Mucosa of descending colon (tissue), 3 donors: ENCODE measurements around the gene LARGE2. TPM values are rescaled to one million over a fixed set of nuclear protein-coding genes. Genes with fewer than 3 reads are reported as not detected.

Source experiments
- ATAC-seq: fragments of 200-7000 bp; cut with Tn5 transposase; one replicate; pipeline ENCODE4 v1.9.1; 2020; ENCODE audit warnings: mild to moderate bottlenecking, moderate library complexity
- DNase-seq, 3 donors: peaks; one replicate each; pipeline ENCODE4 v3.0.0-alpha.2; 2020
- H3K36me3 ChIP-seq: fragments of 200-600 bp; one replicate; pipeline ENCODE4 v1.8.0; 2021; ENCODE audit warnings: low read depth, mild to moderate bottlenecking
- H3K4me1 ChIP-seq: fragments of 200-600 bp; one replicate; pipeline ENCODE4 v1.8.0; 2021; ENCODE audit warnings: low read depth, mild to moderate bottlenecking
- H3K4me3 ChIP-seq: fragments of 200-600 bp; one replicate; pipeline ENCODE4 v1.8.0; 2021; ENCODE audit warnings: mild to moderate bottlenecking
- H3K9me3 ChIP-seq: fragments of 200-600 bp; one replicate; pipeline ENCODE4 v1.8.0; 2021; ENCODE audit warnings: mild to moderate bottlenecking
- intact Hi-C, 2 donors: fragments of 100-400 bp; cut with DNase I in 1 of 2; cut with micrococcal nuclease in 1 of 2; formaldehyde crosslinking; loops; one replicate each; pipeline versions ENCODE4 v1.11.0 to v1.11.1; 2022; cut with DNase I, micrococcal nuclease
- total RNA-seq, 3 donors: library from RNA; stranded (reverse); fragmentation: NEBNext Ultra II Directional in 2 of 3; extraction: Animal tissue kit (Norgen Biotek cat#: 25700) in 2 of 3; gene quantifications; one replicate each; pipeline versions ENCODE4 v1.2.1 to v1.2.4, GENCODE V29; 2021 to 2023
- TF ChIP-seq, protein P1 (sequence below): fragments of 200-600 bp; IDR thresholded peaks from one replicate; pipeline ENCODE4 v1.8.0; 2022; ENCODE audit warnings: antibody characterized with exemption, mild to moderate bottlenecking
- donor health status: DM: no; HTN: no; CAD: no; lungs with moderate emphysema.
- donor health status: DM: no; HTN: no; CAD: no.
- donor health status: DM: no; HTN: yes; CAD: no.

The LARGE2 gene
- total RNA-seq, 3 donors from 2014 or later, result 1.9 to 2.9 (median 2.3) TPM

DNA sequence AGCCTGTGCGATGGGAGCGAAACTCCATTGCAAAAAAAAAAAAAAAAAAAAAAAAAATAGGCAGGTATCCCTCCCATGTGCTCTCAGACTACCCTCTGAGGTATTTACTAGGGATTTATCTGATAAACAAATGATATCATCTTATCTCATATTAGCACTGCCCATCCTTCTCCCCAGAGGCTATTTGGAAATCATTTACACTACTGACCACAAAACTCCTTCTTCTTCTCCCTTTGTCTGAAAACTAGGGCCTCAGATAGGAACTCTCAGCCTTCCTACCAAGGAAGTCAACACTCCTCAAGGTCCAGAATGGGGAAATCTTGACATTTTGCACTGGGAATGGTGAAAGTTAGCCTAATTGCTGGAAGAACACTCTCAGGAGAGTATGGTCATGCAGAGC is 46.4 kb downstream of the LARGE2 start:
- TF ChIP-seq, protein P1, sequence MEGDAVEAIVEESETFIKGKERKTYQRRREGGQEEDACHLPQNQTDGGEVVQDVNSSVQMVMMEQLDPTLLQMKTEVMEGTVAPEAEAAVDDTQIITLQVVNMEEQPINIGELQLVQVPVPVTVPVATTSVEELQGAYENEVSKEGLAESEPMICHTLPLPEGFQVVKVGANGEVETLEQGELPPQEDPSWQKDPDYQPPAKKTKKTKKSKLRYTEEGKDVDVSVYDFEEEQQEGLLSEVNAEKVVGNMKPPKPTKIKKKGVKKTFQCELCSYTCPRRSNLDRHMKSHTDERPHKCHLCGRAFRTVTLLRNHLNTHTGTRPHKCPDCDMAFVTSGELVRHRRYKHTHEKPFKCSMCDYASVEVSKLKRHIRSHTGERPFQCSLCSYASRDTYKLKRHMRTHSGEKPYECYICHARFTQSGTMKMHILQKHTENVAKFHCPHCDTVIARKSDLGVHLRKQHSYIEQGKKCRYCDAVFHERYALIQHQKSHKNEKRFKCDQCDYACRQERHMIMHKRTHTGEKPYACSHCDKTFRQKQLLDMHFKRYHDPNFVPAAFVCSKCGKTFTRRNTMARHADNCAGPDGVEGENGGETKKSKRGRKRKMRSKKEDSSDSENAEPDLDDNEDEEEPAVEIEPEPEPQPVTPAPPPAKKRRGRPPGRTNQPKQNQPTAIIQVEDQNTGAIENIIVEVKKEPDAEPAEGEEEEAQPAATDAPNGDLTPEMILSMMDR, result no peak
- Histone ChIP-seq H3K4me3 (no peak overlapping the region), H3K9me3 (no peaks in the 10 kb centered on the region), H3K4me1 (no peaks in the 10 kb centered on the region), H3K36me3 (no peaks in the 10 kb centered on the region)
- no peak for DNase-seq
- no peak for ATAC-seq
- intact Hi-C loops, result loop anchor here in 1 of 2 donors (5.0 kb wide), 1 partner anchor 38 kb away; no protein-coding TSS in a partner anchor

DNA sequence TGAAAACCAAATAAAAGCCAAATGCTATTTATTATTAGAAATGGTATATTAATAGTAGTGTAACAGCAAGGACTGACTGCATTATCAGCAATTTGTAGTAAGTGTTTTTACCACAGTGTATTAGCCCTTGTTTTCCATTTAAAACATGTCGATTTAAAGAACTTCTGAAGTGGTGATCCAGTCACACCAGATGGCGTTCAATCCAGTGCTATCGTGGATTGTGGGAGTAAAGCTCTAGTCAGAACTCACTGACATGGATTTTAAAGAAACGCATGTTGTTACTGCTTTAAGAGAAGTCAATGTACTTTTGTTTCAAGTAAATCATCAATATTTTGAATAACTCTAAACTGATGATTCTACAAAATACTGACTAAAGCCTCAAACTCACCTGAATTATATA is 51.1 kb downstream of the LARGE2 start:
- H3K9me3 ChIP-seq, result no peaks in the 10 kb centered on the region
- intact Hi-C loops, result no loop called here
- no peak for ATAC-seq
- H3K36me3 ChIP-seq, result no peaks in the 10 kb centered on the region
- H3K4me1 ChIP-seq, result no peaks in the 10 kb centered on the region
- H3K4me3 ChIP-seq, result no peak overlapping the region
- TF ChIP-seq, protein P1, result no peak
- DNase-seq, result no peak

DNA sequence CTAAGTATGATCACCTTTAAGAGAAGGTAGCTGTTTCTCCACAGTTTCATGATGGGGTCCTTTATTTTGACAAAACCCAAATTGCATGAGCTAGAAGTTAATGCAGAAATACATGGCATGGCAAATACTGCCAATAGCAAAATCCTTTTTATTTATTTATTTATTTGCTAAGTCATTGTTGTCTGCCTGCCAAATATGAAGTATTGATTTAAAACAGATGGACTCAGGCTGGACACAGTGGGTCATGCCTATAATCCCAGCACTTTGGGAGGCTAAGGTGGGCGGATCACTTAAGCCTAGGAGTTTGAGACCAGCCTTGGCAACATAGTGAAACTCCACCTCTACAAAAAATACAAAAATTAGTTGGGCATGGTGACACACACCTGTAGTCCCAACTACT is 52.4 kb downstream of the LARGE2 start:
- Histone ChIP-seq H3K36me3 (no peaks in the 10 kb centered on the region), H3K9me3 (no peaks in the 10 kb centered on the region), H3K4me1 (no peaks in the 10 kb centered on the region), H3K4me3 (no peak overlapping the region)
- DNase-seq (no peak), ATAC-seq (no peak)
- intact Hi-C loops, result no loop called here
- TF ChIP-seq, protein P1, result no peak

Other genes starting within 250 kb of the LARGE2 start
- gene SLC35C1, start 117.5 kb upstream of the LARGE2 start, total RNA-seq, result 10 to 100 TPM; 26.6 to 47.8 (median 35.6) TPM
- 10 to 100 TPM; 26.0 to 52.0 (median 28.8) TPM for gene CRY2, start 75.2 kb upstream of the LARGE2 start, total RNA-seq
- 10 to 100 TPM in 1 of 3 donors, 1 to 10 TPM in 2; 1.6 to 12.3 (median 2.5) TPM for gene MAPK8IP1, start 37.0 kb upstream of the LARGE2 start, total RNA-seq
- 1 to 10 TPM in 2 of 3 donors, under 1 TPM in 1; 0.81 to 2.2 (median 1.5) TPM for gene FREY1, start 15.4 kb upstream of the LARGE2 start, total RNA-seq
- 10 to 100 TPM; 34.9 to 49.1 (median 39.7) TPM for gene PEX16, start 4.8 kb upstream of the LARGE2 start, total RNA-seq
- gene PHF21A, start 198.8 kb downstream of the LARGE2 start, total RNA-seq, result 10 to 100 TPM; 20.3 to 78.1 (median 23.3) TPM